ENCODE data around the gene SCRN2.

The SCRN2 gene

GRCh38 chr17:47871048-47871447 lies 30.0 kb upstream of the SCRN2 start:
- DNase-seq, result no peak

DNA sequence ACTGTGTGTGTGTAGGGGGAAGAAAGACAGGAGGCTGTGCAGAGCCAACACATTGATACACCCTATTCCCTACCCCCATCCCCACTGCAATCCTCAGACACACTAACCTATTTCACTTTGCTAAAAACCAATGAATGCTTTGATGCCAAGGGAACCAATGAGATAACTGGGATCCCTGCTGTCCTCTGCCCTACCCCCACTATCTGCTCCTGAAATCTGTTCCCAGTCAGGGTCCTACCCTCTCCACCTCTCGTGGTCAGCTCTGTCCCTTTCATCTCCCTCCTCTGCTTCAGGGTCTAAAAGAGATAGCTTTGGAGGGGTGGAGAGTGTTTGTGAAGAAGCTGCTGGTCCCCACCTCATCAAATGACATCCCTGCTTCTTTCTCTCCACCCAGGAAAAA lies 29.0 kb upstream of the SCRN2 start:
- no peak for DNase-seq

DNA sequence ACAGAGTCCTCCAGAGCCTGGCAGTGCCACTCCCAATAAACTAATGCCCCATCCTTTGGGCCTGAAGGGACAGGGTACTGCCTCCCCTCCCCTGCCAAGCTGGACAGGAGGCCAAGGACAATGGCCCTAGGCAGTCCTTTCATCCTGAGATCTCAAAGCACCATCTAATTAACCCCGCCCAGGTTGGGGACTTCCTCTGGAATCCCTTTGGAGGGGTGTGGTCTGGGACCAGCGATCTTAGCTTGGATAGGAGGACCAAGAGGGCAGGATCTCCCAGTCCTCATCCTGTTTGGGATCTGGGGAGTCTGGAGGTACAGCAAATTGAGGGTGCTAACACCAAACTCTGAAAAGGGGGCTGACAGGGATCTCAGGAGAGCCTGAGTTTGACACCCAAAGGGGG lies 28.0 kb upstream of the SCRN2 start:
- DNase-seq, result peak; percentile 26

GRCh38 chr17:47867813-47868533 lies 26.9 kb upstream of the SCRN2 start:
- DNase-seq, result no peak

- no peak for DNase-seq
These were observed 25.9 kb upstream of the SCRN2 start for GRCh38 chr17:47866941-47867340.

DNA sequence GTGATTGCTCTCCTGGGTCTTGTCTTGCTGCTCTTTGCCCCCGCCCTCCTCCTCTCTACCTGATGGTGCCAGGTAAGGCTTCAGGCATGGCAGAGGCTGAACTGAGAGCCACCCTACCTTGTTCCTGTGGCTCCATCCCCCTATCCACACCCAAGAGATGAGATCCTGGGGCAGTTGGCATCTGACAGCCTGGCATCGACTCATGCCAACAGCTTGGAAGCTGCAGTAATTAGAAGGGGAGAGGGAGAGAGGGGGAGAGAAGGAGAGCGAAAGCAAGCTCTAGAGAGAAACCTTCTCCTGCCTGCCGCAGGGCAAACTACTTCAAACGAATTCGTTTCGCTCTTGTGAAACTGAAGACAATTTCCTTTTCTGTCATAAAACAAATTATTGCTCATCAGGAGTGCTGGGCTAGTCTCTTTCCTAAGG lies 23.7 kb upstream of the SCRN2 start:
- DNase-seq, result no peak

DNA sequence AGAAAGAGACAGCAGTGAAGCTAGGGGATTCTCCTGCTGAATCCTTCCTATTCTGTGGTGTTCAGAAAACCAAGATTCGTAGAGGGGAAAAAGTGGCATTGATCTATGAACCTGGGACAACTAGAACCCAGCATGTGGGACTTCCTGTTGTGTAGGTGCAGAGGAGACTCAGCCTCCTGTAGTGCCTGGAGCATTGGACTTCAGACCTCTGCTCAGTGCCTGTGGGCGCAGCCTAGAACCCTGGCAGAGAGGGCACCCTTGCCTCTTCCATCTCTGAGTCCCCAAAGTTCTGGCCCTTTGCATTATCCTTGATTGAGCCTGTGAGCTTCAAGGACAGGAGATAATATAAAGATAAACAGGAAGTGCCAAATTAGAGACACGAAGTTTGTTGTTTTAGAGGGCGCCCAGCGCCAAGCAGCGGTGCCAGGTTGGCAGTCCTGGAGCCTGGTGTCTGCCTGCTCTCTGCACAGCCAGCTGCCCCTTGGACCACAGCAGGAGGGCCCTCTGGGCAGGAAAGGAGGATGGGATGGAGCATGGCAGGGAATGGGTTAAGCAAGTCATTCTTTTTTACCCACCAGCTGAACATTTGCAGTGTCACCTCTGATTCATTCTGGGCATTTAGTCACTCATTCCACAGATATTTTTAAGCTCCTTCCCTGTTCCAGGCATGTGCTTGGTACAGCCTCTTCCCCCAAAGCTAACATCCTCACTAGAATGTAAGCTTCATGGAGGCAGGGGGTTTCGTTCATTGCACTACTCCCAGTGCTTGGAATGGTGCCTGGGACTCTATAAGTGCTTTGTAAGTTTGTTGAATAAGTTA lies 21.8 kb upstream of the SCRN2 start:
- DNase-seq, result peak; percentile 18

GRCh38 chr17:47860386-47860785 lies 19.3 kb upstream of the SCRN2 start:
- DNase-seq, result no peak

DNA sequence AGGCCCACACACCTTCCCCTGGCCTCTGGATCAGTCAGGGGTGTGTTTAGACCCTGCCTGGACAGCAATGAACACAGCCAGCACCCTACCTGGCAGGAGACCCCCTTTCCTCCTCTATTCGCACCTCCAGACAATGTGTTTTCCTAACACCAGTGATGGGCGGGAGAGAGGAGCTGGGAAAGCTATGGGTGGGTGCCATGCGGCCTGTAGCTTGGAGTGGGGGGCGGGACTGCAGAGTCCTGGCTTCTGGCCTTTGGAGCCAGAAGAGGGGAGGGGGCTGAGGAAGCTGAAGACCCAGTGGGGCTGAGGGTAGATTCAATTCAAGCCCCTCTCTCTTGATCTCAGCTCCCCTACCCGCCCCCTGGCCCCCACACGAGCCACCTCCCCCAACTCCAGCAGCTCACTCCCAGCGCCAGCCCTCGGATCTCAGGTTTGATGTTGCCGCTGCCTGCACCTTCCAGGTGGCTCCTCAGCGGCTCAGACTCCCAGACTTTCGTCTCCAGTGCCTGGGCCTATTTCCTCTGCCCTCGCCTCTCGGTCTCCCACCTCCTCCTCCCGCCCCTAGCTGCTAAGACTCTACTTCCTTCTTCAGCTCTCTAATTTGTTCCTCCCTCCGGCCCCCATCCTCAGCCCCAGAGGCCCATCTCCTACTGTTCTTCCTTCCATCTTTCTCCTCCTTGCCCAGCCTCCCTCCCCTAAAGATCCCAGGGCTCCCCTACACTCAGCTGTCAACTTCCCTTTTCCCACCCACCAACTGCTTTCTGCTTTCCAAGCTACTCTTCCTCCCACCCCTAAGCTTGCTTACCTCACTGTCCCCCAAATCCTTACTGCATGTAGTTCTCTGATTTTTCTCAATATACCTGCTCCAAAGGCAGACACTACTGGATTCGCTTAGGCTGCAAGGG lies 16.7 kb upstream of the SCRN2 start:
- DNase-seq, result no peak

GRCh38 chr17:47856830-47857229 lies 15.8 kb upstream of the SCRN2 start:
- no peak for DNase-seq

- no peak for DNase-seq
These were observed 14.7 kb upstream of the SCRN2 start for GRCh38 chr17:47855737-47856136.

- DNase-seq, result no peak
These were observed 12.5 kb upstream of the SCRN2 start for GRCh38 chr17:47853616-47854015.

- DNase-seq, result no peak
These were observed 11.3 kb upstream of the SCRN2 start for GRCh38 chr17:47852113-47852949.

GRCh38 chr17:47851764-47852112 lies 10.7 kb upstream of the SCRN2 start:
- DNase-seq, result no peak

GRCh38 chr17:47850692-47851573 lies 9.9 kb upstream of the SCRN2 start, which contains the start of gene SP6:
TSS of gene SP6 (minus strand) at chr17:47851163. CDS start at chr17:47848429, 2,734 bp downstream.
- DNase-seq, result peak; percentile 88

GRCh38 chr17:47850373-47850691 lies 9.3 kb upstream of the SCRN2 start:
- DNase-seq, result no peak

DNA sequence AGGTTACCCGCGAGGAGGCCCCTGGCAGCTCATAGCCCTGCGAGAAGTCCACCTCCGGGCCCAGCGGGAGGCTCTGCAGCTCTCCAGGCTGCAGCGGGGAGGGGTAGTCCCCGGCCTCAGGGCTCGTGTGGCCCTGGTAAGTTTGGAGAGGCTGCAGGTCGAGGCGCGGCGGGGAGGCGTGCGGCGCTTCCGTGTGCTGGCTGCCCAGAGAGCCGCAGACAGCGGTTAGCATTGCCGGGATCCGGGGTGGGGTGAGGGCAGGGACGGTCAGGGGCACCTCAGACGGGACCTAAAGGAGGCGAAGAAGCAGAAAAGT lies 7.1 kb upstream of the SCRN2 start:
- no peak for DNase-seq

- DNase-seq, result no peak
These were observed 6.5 kb upstream of the SCRN2 start for GRCh38 chr17:47847341-47848197.

DNA sequence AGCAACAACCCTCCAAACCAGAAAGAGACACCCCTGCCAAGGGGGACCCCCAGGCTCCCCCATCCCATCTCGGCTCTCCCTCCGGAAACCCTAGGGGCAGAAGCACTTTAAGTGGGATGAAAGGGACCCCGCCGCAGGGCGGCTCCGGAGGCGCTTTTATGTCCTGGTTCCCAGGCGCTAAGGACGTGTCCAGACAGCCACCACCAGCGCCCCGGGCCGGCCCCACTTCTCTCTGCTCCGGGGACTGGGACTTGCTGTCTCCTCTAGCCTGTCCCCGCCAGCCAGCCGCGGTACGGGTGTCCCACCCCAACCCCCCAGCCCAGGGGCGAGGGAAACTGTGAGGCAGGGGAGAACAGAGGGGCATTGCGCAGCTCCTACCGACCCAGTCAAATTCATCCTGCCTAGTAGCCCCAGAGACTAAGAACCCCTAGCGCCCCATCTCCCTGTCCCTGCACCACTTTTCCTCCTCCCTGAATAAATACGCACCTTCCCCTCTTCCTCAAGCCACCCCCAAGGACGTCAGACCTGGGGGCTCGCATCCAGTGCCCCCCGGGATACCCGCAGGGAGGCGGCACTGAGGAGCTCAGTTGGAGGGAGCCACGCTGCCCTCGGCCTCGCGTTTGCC lies 5.8 kb upstream of the SCRN2 start:
- no peak for DNase-seq

DNA sequence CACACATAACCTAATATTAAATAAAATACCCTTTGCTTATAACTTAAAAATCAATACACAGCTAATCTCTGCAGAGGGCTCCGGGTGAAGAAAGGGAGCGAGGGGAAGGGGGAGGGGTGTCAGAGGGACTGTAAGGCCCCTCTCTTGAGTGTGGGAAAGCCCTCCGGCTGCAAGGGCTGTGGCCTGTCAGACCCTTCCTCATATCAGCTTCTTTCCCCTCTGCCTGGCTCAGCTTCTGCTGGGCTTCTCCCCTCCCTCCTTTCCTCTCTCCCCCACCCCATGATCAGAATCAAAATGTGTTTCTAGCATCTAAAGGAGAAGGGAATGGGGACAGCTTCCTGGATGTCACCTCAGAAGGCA lies 4.6 kb upstream of the SCRN2 start:
- DNase-seq, result no peak

Data from NCI-H146 (cell line).